CD14-positive monocyte (primary cell): Measurements from ENCODE around the gene CACNB1. TPM values are rescaled to one million over a fixed set of nuclear protein-coding genes. Genes with fewer than 3 reads are reported as not detected.

Experiments
- DNase-seq, 3 donors: peaks; one replicate each; pipeline ENCODE4 v3.0.0-alpha.2; 2011 to 2022
- H2AFZ ChIP-seq: 2 replicates; pipeline ENCODE4 v1.6.0; 2012; ENCODE audit warnings: mild to moderate bottlenecking, low read depth, low read length, inconsistent platforms; ENCODE audit not compliant: insufficient read depth, poor library complexity, severe bottlenecking
- H3K27ac ChIP-seq, 2 donors: 1 replicate in 1 of 2; 2 replicates in 1 of 2; pipeline ENCODE4 v1.5.1; 2012 to 2013; ENCODE audit warnings: low read length in 2 of 2, control low read depth in 1 of 2, inconsistent platforms in 1 of 2, low read depth in 1 of 2, mild to moderate bottlenecking in 1 of 2
- H3K27me3 ChIP-seq, 2 donors: one replicate each; pipeline versions ENCODE4 v1.6.0 to v1.6.1; 2011 to 2013; ENCODE audit warnings: low read length in 2 of 2; ENCODE audit not compliant: control insufficient read depth in 2 of 2, insufficient read depth in 2 of 2
- H3K36me3 ChIP-seq, 2 donors: replicated peaks in 1 of 2; 1 replicate in 1 of 2; 2 replicates in 1 of 2; pipeline versions ENCODE4 v1.5.1 to v1.6.1; 2012 to 2013; ENCODE audit warnings: low read length in 2 of 2, control low read depth in 1 of 2, inconsistent platforms in 1 of 2, mild to moderate bottlenecking in 1 of 2; ENCODE audit not compliant: insufficient read depth in 2 of 2, control insufficient read depth in 1 of 2
- H3K4me1 ChIP-seq, 2 donors: 1 replicate in 1 of 2; 2 replicates in 1 of 2; pipeline versions ENCODE4 v1.5.1 to v1.6.1; 2012 to 2013; ENCODE audit warnings: low read length in 2 of 2, control low read depth in 1 of 2, inconsistent platforms in 1 of 2, mild to moderate bottlenecking in 1 of 2, moderate library complexity in 1 of 2; ENCODE audit not compliant: insufficient read depth in 2 of 2, control insufficient read depth in 1 of 2
- H3K4me2 ChIP-seq: replicated peaks from 2 replicates; pipeline ENCODE3; 2012; ENCODE audit warnings: low read length, moderate library complexity, mild to moderate bottlenecking; ENCODE audit not compliant: poor library complexity, severe bottlenecking; ENCODE audit errors: extremely low read depth
- H3K4me3 ChIP-seq, 3 experiments: fragments of 200-600 bp in 1 of 3; sonication (generic) in 1 of 3; replicated peaks in 1 of 3; 1 replicate in 2 of 3; 2 replicates in 1 of 3; pipeline ENCODE4 v1.5.1; 2011 to 2013; ENCODE audit warnings: low read length in 3 of 3, mild to moderate bottlenecking in 3 of 3, control low read depth in 2 of 3, low read depth in 2 of 3, inconsistent platforms in 1 of 3, moderate library complexity in 1 of 3
- H3K79me2 ChIP-seq: 2 replicates; pipeline ENCODE4 v1.6.0; 2012; ENCODE audit warnings: mild to moderate bottlenecking, control low read depth, inconsistent platforms, low read length, moderate library complexity; ENCODE audit not compliant: insufficient read depth
- H3K9ac ChIP-seq: 2 replicates; pipeline ENCODE4 v1.6.0; 2017; ENCODE audit warnings: low read length, mild to moderate bottlenecking; ENCODE audit not compliant: insufficient read depth, poor library complexity, severe bottlenecking
- H3K9me3 ChIP-seq, 2 donors: replicated peaks in 1 of 2; 1 replicate in 1 of 2; 2 replicates in 1 of 2; pipeline versions ENCODE4 v1.5.1 to v1.6.1; 2012 to 2013; ENCODE audit warnings: low read length in 2 of 2, control low read depth in 1 of 2; ENCODE audit not compliant: control insufficient read depth in 1 of 2, insufficient read depth in 1 of 2
- H4K20me1 ChIP-seq: 2 replicates; pipeline ENCODE4 v1.6.0; 2012; ENCODE audit warnings: mild to moderate bottlenecking, low read length, control low read depth, moderate library complexity; ENCODE audit not compliant: insufficient read depth
- H3K27ac Mint-ChIP-seq, 7 donors: one replicate each; pipeline ENCODE4 v1.8.0; 2020; ENCODE audit warnings: mild to moderate bottlenecking in 7 of 7, mixed read lengths in 7 of 7, moderate library complexity in 6 of 7, inconsistent platforms in 2 of 7
- H3K27me3 Mint-ChIP-seq, 3 donors: one replicate each; pipeline ENCODE4 v1.8.0; 2021 to 2022; ENCODE audit warnings: low read depth in 3 of 3, mild to moderate bottlenecking in 3 of 3, mixed read lengths in 3 of 3, moderate library complexity in 3 of 3, inconsistent platforms in 1 of 3
- H3K36me3 Mint-ChIP-seq, 2 donors: one replicate each; pipeline ENCODE4 v1.8.0; 2020; ENCODE audit warnings: mixed read lengths in 2 of 2, inconsistent platforms in 1 of 2, mild to moderate bottlenecking in 1 of 2
- H3K4me1 Mint-ChIP-seq: one replicate; pipeline ENCODE4 v1.8.0; 2020; ENCODE audit warnings: mild to moderate bottlenecking, mixed read lengths
- H3K4me3 Mint-ChIP-seq, 2 donors: one replicate each; pipeline ENCODE4 v1.8.0; 2020; ENCODE audit warnings: mild to moderate bottlenecking in 2 of 2, mixed read lengths in 2 of 2, moderate library complexity in 1 of 2
- H3K9me3 Mint-ChIP-seq, 7 donors: one replicate each; pipeline ENCODE4 v1.8.0; 2020 to 2022; ENCODE audit warnings: mixed read lengths in 7 of 7, mild to moderate bottlenecking in 6 of 7, moderate library complexity in 6 of 7, inconsistent platforms in 2 of 7
- WGBS: methylation state at CpG from one replicate; pipeline ENCODE4 v1.1.5; 2013; ENCODE audit warnings: missing lambda C conversion rate; ENCODE audit not compliant: insufficient coverage; 5-methylcytosine and 5-hydroxymethylcytosine counted together
- intact Hi-C, 2 donors: fragments of 100-400 bp; cut with micrococcal nuclease; formaldehyde crosslinking; loops; one replicate each; pipeline versions ENCODE4 v1.15.0 to v1.15.1; 2023
- polyA plus RNA-seq, 3 donors: library from polyadenylated mRNA; depleted of rRNA in 1 of 3; unstranded in 2 of 3; stranded (reverse) in 1 of 3; fragments of 300-500 nt in 2 of 3; fragments of >200 nt in 1 of 3; fragmentation: Illumina TruSeq in 2 of 3; gene quantifications; 1 replicate in 2 of 3; 2 replicates in 1 of 3; pipeline ENCODE4 v1.2.3, GENCODE V29; 2012 to 2021
- TF ChIP-seq, protein P1 (sequence below): fragments of 200-600 bp; IDR thresholded peaks from one replicate; pipeline ENCODE4 v1.8.0; 2022; ENCODE audit warnings: antibody characterized with exemption, mild to moderate bottlenecking

Gene CACNB1
- polyA plus RNA-seq, 3 donors: 0.13 to 22.1 (median 0.31) TPM

DNA sequence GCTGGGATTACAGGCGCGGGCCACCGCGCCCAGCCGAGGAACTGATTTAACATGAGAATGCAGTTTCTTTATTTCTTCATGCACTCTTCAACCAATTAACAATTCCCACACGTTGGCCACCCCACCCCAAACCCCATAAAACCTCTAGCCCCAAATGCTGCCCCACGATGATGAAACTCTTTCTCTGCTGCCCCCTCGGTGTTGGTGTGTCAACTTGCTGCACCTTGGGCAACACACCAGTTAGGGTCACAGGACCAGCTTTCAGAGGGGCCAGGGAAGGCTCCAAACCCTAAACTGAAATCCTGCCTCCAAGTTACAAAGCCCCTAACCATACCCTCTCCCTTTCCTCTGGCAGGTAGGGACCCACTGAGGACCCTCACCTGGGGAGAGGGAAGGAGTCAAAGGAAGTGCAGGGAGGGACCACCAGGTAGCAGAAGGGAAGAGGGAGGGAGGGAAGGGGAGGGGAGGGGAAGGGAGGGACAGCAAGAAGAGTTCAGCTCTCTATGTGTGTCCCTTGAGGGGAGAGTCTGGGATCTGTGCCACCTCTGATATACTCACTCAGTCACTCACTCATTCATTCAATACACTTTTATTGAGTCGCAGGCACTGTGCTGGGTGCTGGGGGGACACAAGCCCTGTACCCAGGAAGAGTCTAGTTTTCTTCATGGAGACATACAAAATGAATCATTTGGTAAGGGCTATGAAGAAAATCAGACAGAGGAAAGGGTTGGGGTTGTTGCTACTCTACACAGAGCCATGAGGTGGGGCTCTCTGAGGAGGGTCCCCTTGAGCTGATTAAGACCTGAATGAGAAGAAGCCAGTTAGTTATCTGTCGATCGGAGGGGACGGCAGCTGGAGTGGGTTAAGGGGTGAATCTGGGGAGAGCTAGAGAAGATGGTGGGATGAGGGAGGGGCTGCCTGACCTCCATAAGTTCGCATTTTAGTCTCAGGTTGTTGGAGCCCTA lies 50.0 kb downstream of the CACNB1 start:
- H3K27me3 Mint-ChIP-seq: peaks cover 38 to 50% (median 45%) of the 10 kb centered on the region in 3 donors
- WGBS: 23% methylated on average over 8 of the region's 13 CpGs
- H3K36me3 ChIP-seq: no peaks in the 10 kb centered on the region
- peaks cover 17% of the 10 kb centered on the region for H3K4me1 Mint-ChIP-seq
- H3K27ac Mint-ChIP-seq: peak overlapping the region in 2 of 7 donors; percentile 8 to 36
- H3K4me3 Mint-ChIP-seq: peak overlapping the region in 1 of 2 donors; percentile 54
- H2AFZ ChIP-seq: no peak overlapping the region
- intact Hi-C loops: no loop called here
- no peaks in the 10 kb centered on the region for H3K79me2 ChIP-seq
- H3K4me1 ChIP-seq: peaks cover 13 to 16% of the 10 kb centered on the region in 2 donors
- TF ChIP-seq, protein P1, sequence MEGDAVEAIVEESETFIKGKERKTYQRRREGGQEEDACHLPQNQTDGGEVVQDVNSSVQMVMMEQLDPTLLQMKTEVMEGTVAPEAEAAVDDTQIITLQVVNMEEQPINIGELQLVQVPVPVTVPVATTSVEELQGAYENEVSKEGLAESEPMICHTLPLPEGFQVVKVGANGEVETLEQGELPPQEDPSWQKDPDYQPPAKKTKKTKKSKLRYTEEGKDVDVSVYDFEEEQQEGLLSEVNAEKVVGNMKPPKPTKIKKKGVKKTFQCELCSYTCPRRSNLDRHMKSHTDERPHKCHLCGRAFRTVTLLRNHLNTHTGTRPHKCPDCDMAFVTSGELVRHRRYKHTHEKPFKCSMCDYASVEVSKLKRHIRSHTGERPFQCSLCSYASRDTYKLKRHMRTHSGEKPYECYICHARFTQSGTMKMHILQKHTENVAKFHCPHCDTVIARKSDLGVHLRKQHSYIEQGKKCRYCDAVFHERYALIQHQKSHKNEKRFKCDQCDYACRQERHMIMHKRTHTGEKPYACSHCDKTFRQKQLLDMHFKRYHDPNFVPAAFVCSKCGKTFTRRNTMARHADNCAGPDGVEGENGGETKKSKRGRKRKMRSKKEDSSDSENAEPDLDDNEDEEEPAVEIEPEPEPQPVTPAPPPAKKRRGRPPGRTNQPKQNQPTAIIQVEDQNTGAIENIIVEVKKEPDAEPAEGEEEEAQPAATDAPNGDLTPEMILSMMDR: no peak
- no peak overlapping the region for H3K4me3 ChIP-seq
- peaks cover 0 to 13% (median 7%) of the 10 kb centered on the region in 7 donors for H3K9me3 Mint-ChIP-seq
- H3K27me3 ChIP-seq: peaks cover 23 to 39% of the 10 kb centered on the region in 2 donors
- peaks cover 3 to 8% of the 10 kb centered on the region in 2 donors for H3K36me3 Mint-ChIP-seq
- H3K9me3 ChIP-seq: peaks cover 0 to 7% of the 10 kb centered on the region in 2 donors
- no peaks in the 10 kb centered on the region for H4K20me1 ChIP-seq
- no peak overlapping the region for H3K9ac ChIP-seq
- H3K27ac ChIP-seq: no peak overlapping the region
- no peak overlapping the region for H3K4me2 ChIP-seq
- DNase-seq: no peak

DNA sequence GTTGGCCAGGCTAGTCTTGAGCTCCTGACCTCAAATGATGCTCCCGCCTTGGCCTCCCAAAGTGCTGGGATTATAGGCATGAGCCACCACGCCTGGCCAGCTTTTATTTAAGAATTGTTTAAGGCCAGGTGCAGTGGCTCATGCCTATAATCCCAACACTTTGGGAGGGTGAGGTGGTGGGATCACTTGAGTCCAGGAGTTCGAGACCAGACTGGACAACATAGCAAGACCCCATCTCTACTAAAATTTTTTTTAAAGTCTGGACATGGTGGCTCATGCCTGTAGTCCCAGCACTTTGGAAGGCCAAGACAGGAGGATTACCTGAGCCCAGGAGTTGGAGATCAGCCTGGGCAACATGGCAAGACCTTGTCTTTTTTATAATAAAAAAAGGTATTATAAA lies 51.2 kb downstream of the CACNB1 start:
- H3K27me3 ChIP-seq: peaks cover 15 to 29% of the 10 kb centered on the region in 2 donors
- intact Hi-C loops: no loop called here
- no peak overlapping the region for H3K4me2 ChIP-seq
- Mint-ChIP-seq H3K27me3 (peaks cover 29 to 38% (median 35%) of the 10 kb centered on the region in 3 donors), H3K9me3 (peaks cover 0 to 11% (median 4%) of the 10 kb centered on the region in 7 donors), H3K36me3 (peaks cover 0 to 5% of the 10 kb centered on the region in 2 donors), H3K27ac (no peak overlapping the region), H3K4me1 (peaks cover 8% of the 10 kb centered on the region), H3K4me3 (no peak overlapping the region)
- no peak overlapping the region for H3K9ac ChIP-seq
- TF ChIP-seq, protein P1: no peak
- H3K79me2 ChIP-seq: no peaks in the 10 kb centered on the region
- H3K36me3 ChIP-seq: no peaks in the 10 kb centered on the region
- H3K27ac ChIP-seq: no peak overlapping the region
- H3K4me3 ChIP-seq: no peak overlapping the region
- H2AFZ ChIP-seq: no peak overlapping the region
- peaks cover 0 to 7% of the 10 kb centered on the region in 2 donors for H3K9me3 ChIP-seq
- 100% methylated on average over 1 of the region's 3 CpGs for WGBS
- H4K20me1 ChIP-seq: no peaks in the 10 kb centered on the region
- H3K4me1 ChIP-seq: peaks cover 3 to 5% of the 10 kb centered on the region in 2 donors
- DNase-seq: no peak
